Activated CD8-positive, alpha-beta memory T cell treated with anti-CD3 and anti-CD28 coated beads, Interleukin-2, amount 50 U/mL, for 1 hour (primary cell): ENCODE measurements around the gene TMEM175.

Experiments
- DNase-seq: peaks from one replicate; pipeline ENCODE4 v3.0.0-alpha.2; 2020; ENCODE audit errors: extremely low read depth

The TMEM175 gene

GRCh38 chr4:931960-932712 lies at the start of gene TMEM175, which contains the start of gene GAK:
TSS of gene TMEM175 (plus strand) at chr4:932460. CDS start at chr4:947740, 15,280 bp downstream.
TSS of gene GAK (minus strand) at chr4:932316. CDS start at chr4:932187, 129 bp downstream.
- peak; percentile 69 for DNase-seq

- no peak for DNase-seq
Observed at GRCh38 chr4:882646-883045, 49.6 kb upstream of the TMEM175 start.

- no peak for DNase-seq
Observed at GRCh38 chr4:883377-884095, 48.7 kb upstream of the TMEM175 start.

GRCh38 chr4:884259-884658 lies 48.0 kb upstream of the TMEM175 start:
- no peak for DNase-seq

- DNase-seq, result no peak
Observed at GRCh38 chr4:884896-885295, 47.4 kb upstream of the TMEM175 start.

- no peak for DNase-seq
Observed at GRCh38 chr4:885353-885752, 46.9 kb upstream of the TMEM175 start.

- no peak for DNase-seq
Observed at GRCh38 chr4:886244-886643, 46.0 kb upstream of the TMEM175 start.

- DNase-seq, result no peak
Observed at GRCh38 chr4:887034-887763, 45.1 kb upstream of the TMEM175 start.

- no peak for DNase-seq
Observed at GRCh38 chr4:888029-888428, 44.2 kb upstream of the TMEM175 start.

GRCh38 chr4:889516-889915 lies 42.7 kb upstream of the TMEM175 start:
- DNase-seq, result no peak

- DNase-seq, result no peak
Observed at GRCh38 chr4:890036-890695, 42.1 kb upstream of the TMEM175 start.

GRCh38 chr4:891747-892146 lies 40.5 kb upstream of the TMEM175 start:
- DNase-seq, result no peak

GRCh38 chr4:892780-893179 lies 39.5 kb upstream of the TMEM175 start:
- DNase-seq, result no peak

- no peak for DNase-seq
Observed at GRCh38 chr4:893276-893994, 38.8 kb upstream of the TMEM175 start.

- DNase-seq, result no peak
Observed at GRCh38 chr4:893995-894705, 38.1 kb upstream of the TMEM175 start.

GRCh38 chr4:895596-895995 lies 36.7 kb upstream of the TMEM175 start:
- no peak for DNase-seq

GRCh38 chr4:896216-896615 lies 36.0 kb upstream of the TMEM175 start:
- DNase-seq, result no peak

- DNase-seq, result no peak
Observed at GRCh38 chr4:896630-897029, 35.6 kb upstream of the TMEM175 start.

- no peak for DNase-seq
Observed at GRCh38 chr4:898123-898522, 34.1 kb upstream of the TMEM175 start.

- DNase-seq, result no peak
Observed at GRCh38 chr4:898869-899555, 33.2 kb upstream of the TMEM175 start.
